Adrenal gland (tissue), 12 donors: ENCODE measurements around the gene VCAN. TPM values are rescaled to one million over a fixed set of nuclear protein-coding genes. Genes with fewer than 3 reads are reported as not detected.

Experiments
- DNase-seq, 7 donors: peaks; one replicate each; pipeline ENCODE4 v3.0.0-alpha.2; 2019 to 2020
- H3K27ac ChIP-seq, 5 donors: fragments of 200-600 bp; sonication (generic) in 4 of 5; 1 replicate in 3 of 5; 2 replicates in 2 of 5; pipeline versions ENCODE4 v1.5.1 to v1.8.0; 2016 to 2020; ENCODE audit warnings: mild to moderate bottlenecking in 1 of 5
- H3K27me3 ChIP-seq: fragments of 200-600 bp; 2 replicates; pipeline ENCODE4 v1.8.0; 2021
- H3K36me3 ChIP-seq, 2 donors: fragments of 200-600 bp; replicated peaks in 1 of 2; 1 replicate in 1 of 2; 2 replicates in 1 of 2; pipeline versions ENCODE4 v1.5.1 to v1.8.0; 2018 to 2022
- H3K4me1 ChIP-seq, 2 donors: fragments of 200-600 bp; replicated peaks in 1 of 2; 1 replicate in 1 of 2; 2 replicates in 1 of 2; pipeline versions ENCODE4 v1.5.1 to v1.8.0; 2018 to 2021
- H3K4me3 ChIP-seq, 4 donors: fragments of 200-600 bp; sonication (generic) in 3 of 4; one replicate each; pipeline ENCODE4 v1.5.1; 2016 to 2018
- H3K9me3 ChIP-seq, 3 donors: fragments of 200-600 bp; sonication (generic) in 1 of 3; replicated peaks in 1 of 3; 1 replicate in 2 of 3; 2 replicates in 1 of 3; pipeline versions ENCODE4 v1.5.1 to v1.8.0; 2016 to 2021
- CTCF ChIP-seq, 6 experiments: fragments of 450-650 bp in 4 of 6; fragments of 200-600 bp in 2 of 6; sonication (generic) in 1 of 6; IDR thresholded peaks; 1 replicate in 5 of 6; 2 replicates in 1 of 6; pipeline versions ENCODE4 v1.5.1 to v1.8.0; 2016 to 2021; ENCODE audit warnings: antibody characterized with exemption in 6 of 6, mild to moderate bottlenecking in 2 of 6, moderate library complexity in 1 of 6
- POLR2A ChIP-seq, 2 donors: fragments of 450-650 bp; IDR thresholded peaks; one replicate each; pipeline ENCODE4 v1.6.1; 2017; ENCODE audit warnings: antibody characterized with exemption in 2 of 2, mild to moderate bottlenecking in 2 of 2, moderate library complexity in 1 of 2
- WGBS, 4 donors: extraction: QIAGEN DNeasy Blood & Tissue Kit in 2 of 4; methylation state at CpG; one replicate each; pipeline versions ENCODE4 v1.1.5 to v1.1.7; 2013 to 2017; 5-methylcytosine and 5-hydroxymethylcytosine counted together
- intact Hi-C, 2 donors: fragments of 100-400 bp; cut with DNase I; formaldehyde crosslinking; loops; one replicate each; pipeline versions ENCODE4 v1.14.1 to v1.15.0; 2022 to 2023
- polyA plus RNA-seq, 3 donors: library from polyadenylated mRNA; stranded (reverse); fragments of 200-250 nt in 2 of 3; fragments of 350-450 nt in 1 of 3; fragmentation: Illumina TruSeq in 1 of 3; extraction: RNeasy Lipid Tissue Mini Kit (QIAGEN cat#74804) in 1 of 3; gene quantifications; one replicate each; pipeline ENCODE4 v1.2.3, GENCODE V29; 2013 to 2014
- total RNA-seq, 9 donors: library from RNA; depleted of rRNA in 4 of 9; stranded (reverse); fragments of >200 nt in 4 of 9; fragments of 120-200 nt in 1 of 9; fragmentation: NEBNext Ultra II Directional in 1 of 9; extraction: Animal tissue kit (Norgen Biotek cat#: 25700) in 1 of 9; gene quantifications; one replicate each; pipeline versions ENCODE4 v1.1.0 to v1.2.4, GENCODE V29; 2013 to 2023
- donor health status: healthy with polysubstance abuse.
- donor health status: Bipolar disorder and iron deficiency.
- donor health status: DM: yes; HTN: yes; CAD: no.
- donor health status: DM: no; HTN: no; CAD: no.
- donor health status: DM: no; HTN: no; CAD: no.
- donor health status: DM: yes; HTN: yes; CAD: no.

Gene VCAN
- total and polyA plus RNA-seq, 12 donors = 10.0 to 171 (median 133) TPM

DNA sequence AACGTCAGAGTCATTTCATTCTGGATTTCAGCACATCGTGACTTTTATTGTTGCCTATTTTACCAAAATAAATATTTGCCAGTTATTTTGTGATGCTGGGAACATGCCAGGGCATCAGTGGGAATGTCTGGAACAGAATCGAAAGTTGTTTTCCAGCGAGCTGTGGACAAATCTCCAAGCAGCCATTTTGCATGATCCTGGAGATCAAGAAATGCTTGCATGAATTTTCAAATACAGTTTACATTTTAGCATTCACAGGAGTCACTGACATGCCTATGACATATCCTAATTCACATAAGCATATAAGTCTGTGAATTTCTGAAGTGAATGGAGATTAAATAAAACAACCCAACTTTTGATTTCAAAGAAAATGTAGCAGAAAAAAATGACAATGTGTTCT lies 119.4 kb downstream of the VCAN start:
- DNase-seq = no peak
- H3K4me1 ChIP-seq = no peaks in the 10 kb centered on the region
- no peak for TF ChIP-seq POLR2A (IDR thresholded peaks at IDR 0.05)
- TF ChIP-seq CTCF (IDR thresholded peaks at IDR 0.05) = no peak
- 73 to 83% (median 80%) methylated on average over 4 of the region's 4 CpGs for WGBS, 4 donors
- no peaks in the 10 kb centered on the region for H3K27me3 ChIP-seq
- no peaks in the 10 kb centered on the region for H3K9me3 ChIP-seq
- no peak overlapping the region for H3K27ac ChIP-seq
- H3K4me3 ChIP-seq = no peak overlapping the region
- H3K36me3 ChIP-seq = no peaks in the 10 kb centered on the region
- intact Hi-C loops = no loop called here

DNA sequence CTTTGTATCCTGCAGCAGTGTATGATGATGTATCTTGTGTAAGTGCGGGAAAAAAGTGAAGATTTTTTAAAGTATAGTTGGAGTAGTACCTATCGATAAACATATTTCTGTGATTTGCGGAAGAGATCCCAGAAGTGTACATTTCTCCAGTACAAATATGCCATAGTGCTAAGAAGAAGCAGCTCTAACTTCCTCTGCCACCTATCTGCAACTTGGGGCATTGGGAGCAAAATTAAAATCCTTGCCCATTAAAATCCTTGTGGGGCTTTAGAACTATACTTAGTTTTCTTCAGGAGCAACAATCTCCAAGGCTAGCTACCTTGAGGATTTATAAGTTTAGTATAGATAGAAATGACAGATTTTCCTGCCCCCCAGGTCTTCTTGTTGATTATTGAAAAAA lies 123.7 kb downstream of the VCAN start:
- Histone ChIP-seq H3K36me3 (no peaks in the 10 kb centered on the region), H3K9me3 (no peaks in the 10 kb centered on the region), H3K4me3 (no peak overlapping the region), H3K27me3 (no peaks in the 10 kb centered on the region), H3K4me1 (no peaks in the 10 kb centered on the region), H3K27ac (no peak overlapping the region)
- no peak for TF ChIP-seq CTCF (IDR thresholded peaks at IDR 0.05)
- no peak for TF ChIP-seq POLR2A (IDR thresholded peaks at IDR 0.05)
- DNase-seq = no peak
- WGBS, 4 donors = 94 to 98% (median 96%) methylated on average over 3 of the region's 3 CpGs
- intact Hi-C loops = no loop called here

GRCh38 chr5:83608122-83608521 lies 136.6 kb downstream of the VCAN start:
- intact Hi-C loops = no loop called here
- peak in 5 of 6 experiments; percentile 31 to 49 (median 41) for TF ChIP-seq CTCF (IDR thresholded peaks at IDR 0.05)
- TF ChIP-seq POLR2A (IDR thresholded peaks at IDR 0.05) = no peak
- no peaks in the 10 kb centered on the region for H3K9me3 ChIP-seq
- DNase-seq = peak; percentile 20 to 64 (median 39)
- no peak overlapping the region for H3K27ac ChIP-seq
- 8 to 17% (median 11%) methylated on average over 3 of the region's 3 CpGs for WGBS, 4 donors
- H3K27me3 ChIP-seq = no peaks in the 10 kb centered on the region
- H3K36me3 ChIP-seq = no peaks in the 10 kb centered on the region
- no peaks in the 10 kb centered on the region for H3K4me1 ChIP-seq
- no peak overlapping the region for H3K4me3 ChIP-seq

DNA sequence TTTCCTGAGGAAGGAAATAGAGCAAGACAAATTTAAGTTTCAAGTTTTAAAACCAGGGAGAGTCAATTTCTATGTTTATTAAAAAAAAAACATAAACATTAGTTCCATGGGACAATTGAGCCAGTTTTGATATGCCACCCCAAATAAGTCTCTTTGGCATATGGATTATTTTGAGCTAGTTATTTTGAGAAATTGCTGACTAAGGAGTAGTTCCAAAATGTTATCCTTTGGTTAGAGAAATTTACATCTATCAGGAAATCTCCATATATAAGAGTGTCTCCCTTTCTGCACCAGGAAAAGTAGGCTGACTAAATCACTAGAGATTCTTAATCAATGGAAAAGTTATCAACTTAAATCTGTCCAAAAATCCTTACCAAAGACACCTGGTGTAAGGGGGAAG lies 143.3 kb downstream of the VCAN start:
- intact Hi-C loops = no loop called here
- H3K27me3 ChIP-seq = no peaks in the 10 kb centered on the region
- no peaks in the 10 kb centered on the region for H3K36me3 ChIP-seq
- H3K4me3 ChIP-seq = no peak overlapping the region
- no peaks in the 10 kb centered on the region for H3K4me1 ChIP-seq
- TF ChIP-seq CTCF (IDR thresholded peaks at IDR 0.05) = no peak
- no peak for TF ChIP-seq POLR2A (IDR thresholded peaks at IDR 0.05)
- no peaks in the 10 kb centered on the region for H3K9me3 ChIP-seq
- H3K27ac ChIP-seq = no peak overlapping the region
- DNase-seq = no peak
